ENCODE measurements around the gene GAB2.
"Not testable (repeated sequence)": the region's sequence is repeated elsewhere in the genome, so short reads cannot be mapped to it uniquely, and the experiment has no call there.

GAB2 gene

DNA sequence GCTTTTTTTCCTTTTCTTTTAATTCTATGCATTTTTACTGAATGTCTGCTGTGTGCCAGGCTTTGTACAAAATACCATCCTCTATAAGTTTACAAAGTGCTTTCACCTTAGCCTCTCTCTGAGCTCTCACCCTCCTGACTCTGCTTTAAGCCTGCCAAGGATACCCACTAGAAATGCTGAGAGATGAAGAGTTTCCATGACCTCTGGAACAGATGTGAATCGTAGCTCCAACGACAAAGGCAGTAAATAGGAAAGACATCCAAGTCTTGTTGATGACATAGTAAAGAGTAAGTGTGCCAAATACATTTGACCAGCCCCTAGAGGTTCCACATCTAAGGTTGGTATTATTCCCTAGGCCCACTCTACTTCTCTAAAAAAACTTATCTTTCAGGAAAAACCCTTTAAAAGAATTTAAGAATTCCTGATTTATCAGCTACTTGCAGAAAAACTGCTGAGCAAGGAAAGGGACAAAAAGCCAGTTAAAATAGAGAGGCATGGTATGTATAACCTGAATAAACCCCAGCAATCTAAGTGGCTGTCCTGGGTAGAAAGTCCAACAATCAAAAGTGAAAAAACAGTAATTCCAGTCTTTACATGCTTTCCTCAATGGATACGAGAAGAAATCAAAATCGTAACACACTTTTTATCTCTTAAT is 45.4 kb downstream of the GAB2 start:
- no peak overlapping the region for H3K27ac ChIP-seq (ENCODE audit: insufficient read depth, low read length, poor library complexity, severe bottlenecking)
- no peaks in the 10 kb centered on the region for H3K27me3 ChIP-seq (replicated peaks; ENCODE audit: control insufficient read depth, insufficient read depth, low read length, poor library complexity, severe bottlenecking)
- no peak for DNase-seq
- H3K4me1 ChIP-seq (ENCODE audit: control insufficient read depth, insufficient read depth, low read length, poor library complexity, severe bottlenecking): no peaks in the 10 kb centered on the region
- H3K4me3 ChIP-seq (ENCODE audit: insufficient read depth, low read depth, low read length, poor library complexity, severe bottlenecking): no peak overlapping the region
- H3K9me3 ChIP-seq (ENCODE audit: control insufficient read depth, low read length): no peaks in the 10 kb centered on the region
- no peaks in the 10 kb centered on the region for H3K36me3 ChIP-seq (ENCODE audit: control insufficient read depth, insufficient read depth, low read length)

DNA sequence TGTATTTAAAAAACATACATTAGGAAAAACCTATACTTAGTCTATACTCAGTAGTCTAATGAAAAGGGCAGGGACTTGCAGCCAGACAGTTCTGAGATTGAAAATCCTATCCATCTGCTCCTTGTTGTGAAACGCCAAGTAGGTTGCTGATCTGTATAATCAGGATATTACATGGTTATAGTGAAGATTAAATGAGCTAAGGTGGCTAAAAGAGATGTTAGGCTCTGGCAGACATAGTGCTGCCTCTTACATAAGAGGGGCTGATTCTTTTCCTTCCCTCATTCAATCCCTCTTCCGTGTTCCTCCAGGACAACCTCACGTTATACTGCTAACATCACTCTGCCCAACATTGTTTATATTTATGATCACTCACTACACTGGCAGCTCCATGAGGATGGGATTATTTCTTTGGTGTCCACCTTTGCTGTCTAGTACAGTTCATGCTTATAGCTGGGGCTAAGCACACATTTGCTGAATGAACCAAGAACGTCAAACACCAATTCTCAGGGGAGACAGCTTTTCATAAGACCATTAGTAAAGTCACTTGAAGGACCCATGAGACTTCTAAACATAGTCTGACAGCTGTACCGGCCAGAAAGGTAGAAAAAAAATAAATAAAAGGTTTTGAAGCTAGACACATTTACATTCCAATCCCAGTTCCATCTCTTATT is 46.3 kb downstream of the GAB2 start:
- Histone ChIP-seq H3K27ac (ENCODE audit: insufficient read depth, low read length, poor library complexity, severe bottlenecking) (no peak overlapping the region), H3K4me1 (ENCODE audit: control insufficient read depth, insufficient read depth, low read length, poor library complexity, severe bottlenecking) (no peaks in the 10 kb centered on the region), H3K27me3 (replicated peaks; ENCODE audit: control insufficient read depth, insufficient read depth, low read length, poor library complexity, severe bottlenecking) (no peaks in the 10 kb centered on the region), H3K4me3 (ENCODE audit: insufficient read depth, low read depth, low read length, poor library complexity, severe bottlenecking) (no peak overlapping the region), H3K36me3 (ENCODE audit: control insufficient read depth, insufficient read depth, low read length) (no peaks in the 10 kb centered on the region), H3K9me3 (ENCODE audit: control insufficient read depth, low read length) (no peaks in the 10 kb centered on the region)
- no peak for DNase-seq

GRCh38 chr11:78370406-78371172 is 47.0 kb downstream of the GAB2 start:
- Histone ChIP-seq H3K9me3 (ENCODE audit: control insufficient read depth, low read length) (no peaks in the 10 kb centered on the region), H3K4me1 (ENCODE audit: control insufficient read depth, insufficient read depth, low read length, poor library complexity, severe bottlenecking) (no peaks in the 10 kb centered on the region)
- DNase-seq: no peak

GRCh38 chr11:78365381-78365792 is 52.2 kb downstream of the GAB2 start:
- H3K36me3 ChIP-seq (ENCODE audit: control insufficient read depth, insufficient read depth, low read length): no peaks in the 10 kb centered on the region
- H3K4me3 ChIP-seq (ENCODE audit: insufficient read depth, low read depth, low read length, poor library complexity, severe bottlenecking): no peak overlapping the region
- H3K27me3 ChIP-seq (replicated peaks; ENCODE audit: control insufficient read depth, insufficient read depth, low read length, poor library complexity, severe bottlenecking): no peaks in the 10 kb centered on the region
- H3K4me1 ChIP-seq (ENCODE audit: control insufficient read depth, insufficient read depth, low read length, poor library complexity, severe bottlenecking): no peaks in the 10 kb centered on the region
- no peak for DNase-seq
- H3K27ac ChIP-seq (ENCODE audit: insufficient read depth, low read length, poor library complexity, severe bottlenecking): no peak overlapping the region
- H3K9me3 ChIP-seq (ENCODE audit: control insufficient read depth, low read length): no peaks in the 10 kb centered on the region

More at GRCh38 chr11:78370406-78371172, 47.0 kb downstream of the GAB2 start:
- no peaks in the 10 kb centered on the region for H3K27me3 ChIP-seq (replicated peaks; ENCODE audit: control insufficient read depth, insufficient read depth, low read length, poor library complexity, severe bottlenecking)
- H3K36me3 ChIP-seq (ENCODE audit: control insufficient read depth, insufficient read depth, low read length): no peaks in the 10 kb centered on the region
- no peak overlapping the region for H3K4me3 ChIP-seq (ENCODE audit: insufficient read depth, low read depth, low read length, poor library complexity, severe bottlenecking)
- no peak overlapping the region for H3K27ac ChIP-seq (ENCODE audit: insufficient read depth, low read length, poor library complexity, severe bottlenecking)

DNA sequence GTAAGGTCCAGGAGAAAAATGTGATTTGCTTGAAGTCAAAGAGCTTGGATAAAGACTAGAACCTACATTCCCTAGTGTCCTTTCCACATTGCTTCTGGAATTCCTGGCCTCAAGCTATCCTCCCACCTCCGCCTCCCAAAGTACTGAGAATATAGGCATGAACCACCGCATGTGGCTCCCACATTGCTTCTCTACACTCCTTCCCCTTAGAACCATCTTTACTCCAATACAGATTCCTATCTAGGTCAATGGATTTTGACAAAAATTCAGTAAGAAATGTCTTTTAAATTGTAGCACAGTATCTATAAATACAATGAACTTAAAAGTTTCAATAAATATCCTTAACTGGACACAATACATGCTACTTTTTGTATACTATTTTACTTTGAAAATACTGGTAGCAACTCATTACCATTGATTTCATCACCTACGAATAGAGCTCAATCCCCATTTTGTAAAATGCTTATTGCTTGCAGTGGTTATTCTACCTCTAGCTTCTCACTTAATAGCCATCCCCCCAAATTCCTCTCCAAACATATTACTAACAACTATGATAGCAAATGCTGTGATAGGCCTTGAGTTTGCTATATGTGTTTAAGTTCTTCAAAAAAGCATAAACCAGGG is 53.4 kb downstream of the GAB2 start:
- Histone ChIP-seq H3K27ac (ENCODE audit: insufficient read depth, low read length, poor library complexity, severe bottlenecking) (no peak overlapping the region), H3K4me3 (ENCODE audit: insufficient read depth, low read depth, low read length, poor library complexity, severe bottlenecking) (no peak overlapping the region), H3K36me3 (ENCODE audit: control insufficient read depth, insufficient read depth, low read length) (no peaks in the 10 kb centered on the region), H3K4me1 (ENCODE audit: control insufficient read depth, insufficient read depth, low read length, poor library complexity, severe bottlenecking) (no peaks in the 10 kb centered on the region), H3K9me3 (ENCODE audit: control insufficient read depth, low read length) (no peaks in the 10 kb centered on the region), H3K27me3 (replicated peaks; ENCODE audit: control insufficient read depth, insufficient read depth, low read length, poor library complexity, severe bottlenecking) (no peaks in the 10 kb centered on the region)
- no peak for DNase-seq

DNA sequence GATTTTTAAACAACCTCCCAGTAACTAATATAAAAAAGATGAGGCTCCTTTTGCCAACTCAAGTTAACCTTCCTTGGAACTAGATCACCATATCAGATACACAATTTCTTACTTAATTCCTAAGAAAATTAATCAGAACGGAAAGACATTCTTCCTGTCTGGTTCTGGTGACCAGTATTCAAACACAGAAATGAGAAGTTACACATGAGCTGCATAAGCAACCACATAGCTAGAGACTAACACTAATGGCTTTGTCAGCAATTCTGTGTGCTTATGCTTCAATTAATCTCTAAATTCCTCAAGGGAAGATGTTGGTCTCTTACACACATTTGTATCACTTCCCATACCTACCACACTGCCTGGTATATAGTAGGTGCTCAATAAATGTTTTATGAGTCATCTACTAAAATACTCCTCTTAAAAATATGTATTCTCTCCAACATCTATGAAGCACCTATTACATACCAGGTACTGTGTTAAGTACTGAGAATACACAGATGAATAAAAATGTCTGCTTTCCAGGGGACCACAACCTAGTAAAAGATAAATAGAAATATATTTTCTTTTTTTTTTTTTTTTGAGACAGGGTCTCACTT is 54.5 kb downstream of the GAB2 start:
- H3K36me3 ChIP-seq (ENCODE audit: control insufficient read depth, insufficient read depth, low read length): no peaks in the 10 kb centered on the region
- H3K9me3 ChIP-seq (ENCODE audit: control insufficient read depth, low read length): no peaks in the 10 kb centered on the region
- no peaks in the 10 kb centered on the region for H3K27me3 ChIP-seq (replicated peaks; ENCODE audit: control insufficient read depth, insufficient read depth, low read length, poor library complexity, severe bottlenecking)
- no peak overlapping the region for H3K4me3 ChIP-seq (ENCODE audit: insufficient read depth, low read depth, low read length, poor library complexity, severe bottlenecking)
- no peak overlapping the region for H3K27ac ChIP-seq (ENCODE audit: insufficient read depth, low read length, poor library complexity, severe bottlenecking)
- no peaks in the 10 kb centered on the region for H3K4me1 ChIP-seq (ENCODE audit: control insufficient read depth, insufficient read depth, low read length, poor library complexity, severe bottlenecking)
- DNase-seq: no peak

GRCh38 chr11:78361228-78361627 is 56.4 kb downstream of the GAB2 start:
- H3K27me3 ChIP-seq (replicated peaks; ENCODE audit: control insufficient read depth, insufficient read depth, low read length, poor library complexity, severe bottlenecking): no peaks in the 10 kb centered on the region
- H3K36me3 ChIP-seq (ENCODE audit: control insufficient read depth, insufficient read depth, low read length): no peaks in the 10 kb centered on the region
- no peaks in the 10 kb centered on the region for H3K9me3 ChIP-seq (ENCODE audit: control insufficient read depth, low read length)
- H3K27ac ChIP-seq (ENCODE audit: insufficient read depth, low read length, poor library complexity, severe bottlenecking): no peak overlapping the region
- no peak for DNase-seq
- no peaks in the 10 kb centered on the region for H3K4me1 ChIP-seq (ENCODE audit: control insufficient read depth, insufficient read depth, low read length, poor library complexity, severe bottlenecking)
- H3K4me3 ChIP-seq (ENCODE audit: insufficient read depth, low read depth, low read length, poor library complexity, severe bottlenecking): no peak overlapping the region

GRCh38 chr11:78359921-78360320 is 57.7 kb downstream of the GAB2 start:
- Histone ChIP-seq H3K27me3 (replicated peaks; ENCODE audit: control insufficient read depth, insufficient read depth, low read length, poor library complexity, severe bottlenecking) (no peaks in the 10 kb centered on the region), H3K36me3 (ENCODE audit: control insufficient read depth, insufficient read depth, low read length) (no peaks in the 10 kb centered on the region), H3K27ac (ENCODE audit: insufficient read depth, low read length, poor library complexity, severe bottlenecking) (no peak overlapping the region), H3K4me3 (ENCODE audit: insufficient read depth, low read depth, low read length, poor library complexity, severe bottlenecking) (no peak overlapping the region), H3K4me1 (ENCODE audit: control insufficient read depth, insufficient read depth, low read length, poor library complexity, severe bottlenecking) (no peaks in the 10 kb centered on the region), H3K9me3 (ENCODE audit: control insufficient read depth, low read length) (no peaks in the 10 kb centered on the region)
- no peak for DNase-seq

GRCh38 chr11:78357924-78358323 is 59.7 kb downstream of the GAB2 start:
- H3K4me1 ChIP-seq (ENCODE audit: control insufficient read depth, insufficient read depth, low read length, poor library complexity, severe bottlenecking); H3K4me3 ChIP-seq (ENCODE audit: insufficient read depth, low read depth, low read length, poor library complexity, severe bottlenecking); DNase-seq; H3K27ac ChIP-seq (ENCODE audit: insufficient read depth, low read length, poor library complexity, severe bottlenecking); H3K9me3 ChIP-seq (ENCODE audit: control insufficient read depth, low read length); H3K27me3 ChIP-seq (replicated peaks; ENCODE audit: control insufficient read depth, insufficient read depth, low read length, poor library complexity, severe bottlenecking); H3K36me3 ChIP-seq (ENCODE audit: control insufficient read depth, insufficient read depth, low read length): not testable (repeated sequence)
